IMR-90 (cell line): Measurements from ENCODE around the gene BYSL. TPM values are rescaled to one million over a fixed set of nuclear protein-coding genes. Genes with fewer than 3 reads are reported as not detected.

Source experiments
- ATAC-seq: fragments of 200-7000 bp; cut with Tn5 transposase; 2 replicates; pipeline ENCODE4 v1.9.1; 2020; ENCODE audit warnings: low read depth, mild to moderate bottlenecking, moderate library complexity
- BruUV-seq: library from RNA; stranded (reverse); fragments of 400-500 nt; replicated peaks from 2 replicates; lab custom pipeline; 2021; lab: Mats Ljungman, UMichigan
- CTCF ChIA-PET: fragments of 300-600 bp; formaldehyde crosslinking; extraction: SDS; loops from one replicate; lab custom pipeline; 2021; ENCODE audit warnings: antibody characterized with exemption; lab: Yijun Ruan, JAX
- POLR2A ChIA-PET: fragments of 300-600 bp; sonication (Branson Sonifier 250); formaldehyde crosslinking; loops from one replicate; lab custom pipeline; 2022; ENCODE audit warnings: antibody characterized with exemption; ENCODE audit not compliant: unreplicated experiment; lab: Charles Lee
- DNase-seq: peaks from one replicate; pipeline ENCODE4 v3.0.0; 2013
- H2AFZ ChIP-seq: replicated peaks from 2 replicates; pipeline ENCODE3; 2013; ENCODE audit warnings: low read length, mild to moderate bottlenecking; ENCODE audit not compliant: poor library complexity
- H2AK5ac ChIP-seq: 2 replicates; pipeline ENCODE4 v1.6.1; 2013; ENCODE audit warnings: low read depth, low read length, inconsistent platforms
- H2AK9ac ChIP-seq: replicated peaks from 2 replicates; pipeline ENCODE3; 2013; ENCODE audit warnings: mild to moderate bottlenecking, low read depth, low read length, moderate library complexity; ENCODE audit not compliant: poor library complexity
- H2BK120ac ChIP-seq: 2 replicates; pipeline ENCODE4 v1.6.1; 2013; ENCODE audit warnings: low read depth, low read length, inconsistent platforms
- H2BK15ac ChIP-seq: 3 replicates; pipeline ENCODE4 v1.6.1; 2013; ENCODE audit warnings: low read depth, low read length, inconsistent platforms
- H2BK20ac ChIP-seq: 2 replicates; pipeline ENCODE4 v1.6.1; 2013; ENCODE audit warnings: low read depth, mild to moderate bottlenecking, inconsistent platforms, low read length, moderate library complexity
- H2BK5ac ChIP-seq: 2 replicates; pipeline ENCODE4 v1.6.1; 2013; ENCODE audit warnings: mild to moderate bottlenecking, low read depth, low read length, inconsistent platforms; ENCODE audit not compliant: poor library complexity, severe bottlenecking
- H3K14ac ChIP-seq: replicated peaks from 2 replicates; pipeline ENCODE4 v1.6.1; 2013; ENCODE audit warnings: low read depth, low read length, inconsistent platforms
- H3K18ac ChIP-seq: 2 replicates; pipeline ENCODE4 v1.6.1; 2013; ENCODE audit warnings: low read depth, low read length, control low read depth
- H3K23ac ChIP-seq: 2 replicates; pipeline ENCODE4 v1.6.1; 2013; ENCODE audit warnings: low read depth, low read length, inconsistent platforms
- H3K27ac ChIP-seq: 2 replicates; pipeline ENCODE4 v1.5.1; 2013; ENCODE audit warnings: mild to moderate bottlenecking, control low read depth, low read length; ENCODE audit not compliant: insufficient read depth
- H3K27me3 ChIP-seq: 2 replicates; pipeline ENCODE4 v1.6.1; 2013; ENCODE audit warnings: low read length; ENCODE audit not compliant: control insufficient read depth, insufficient read depth
- H3K36me3 ChIP-seq: 2 replicates; pipeline ENCODE4 v1.6.1; 2013; ENCODE audit warnings: low read length, mixed read lengths; ENCODE audit not compliant: control insufficient read depth, insufficient read depth
- H3K4ac ChIP-seq: 2 replicates; pipeline ENCODE4 v1.6.1; 2013; ENCODE audit warnings: low read depth, low read length, inconsistent platforms
- H3K4me1 ChIP-seq: 2 replicates; pipeline ENCODE4 v1.6.1; 2013; ENCODE audit warnings: low read length, mixed read lengths; ENCODE audit not compliant: control insufficient read depth, insufficient read depth
- H3K4me2 ChIP-seq: 2 replicates; pipeline ENCODE4 v1.6.1; 2013; ENCODE audit warnings: low read depth, mild to moderate bottlenecking, control low read depth, low read length, moderate library complexity
- H3K4me3 ChIP-seq: 2 replicates; pipeline ENCODE4 v1.5.1; 2013; ENCODE audit warnings: low read depth, mild to moderate bottlenecking, control low read depth, low read length, moderate library complexity; ENCODE audit not compliant: insufficient read depth
- H3K56ac ChIP-seq: 2 replicates; pipeline ENCODE4 v1.6.1; 2013; ENCODE audit warnings: low read length, inconsistent platforms; ENCODE audit not compliant: insufficient read depth; ENCODE audit errors: extremely low read depth
- H3K79me1 ChIP-seq, 2 experiments: 2 replicates each; pipeline ENCODE4 v1.6.1; 2013; ENCODE audit warnings: low read length in 2 of 2, inconsistent platforms in 1 of 2, low read depth in 1 of 2
- H3K9ac ChIP-seq: 2 replicates; pipeline ENCODE4 v1.6.1; 2013; ENCODE audit warnings: low read depth, low read length, control low read depth
- H3K9me1 ChIP-seq: 2 replicates; pipeline ENCODE4 v1.6.1; 2013; ENCODE audit warnings: low read length, inconsistent platforms; ENCODE audit not compliant: insufficient read depth
- H3K9me3 ChIP-seq: 2 replicates; pipeline ENCODE4 v1.6.1; 2013; ENCODE audit warnings: low read length; ENCODE audit not compliant: control insufficient read depth, insufficient read depth
- H4K20me1 ChIP-seq: 2 replicates; pipeline ENCODE4 v1.6.1; 2013; ENCODE audit warnings: low read length, inconsistent platforms; ENCODE audit not compliant: insufficient read depth
- H4K5ac ChIP-seq: 2 replicates; pipeline ENCODE4 v1.6.1; 2013; ENCODE audit warnings: mild to moderate bottlenecking, low read depth, low read length, control low read depth
- H4K8ac ChIP-seq, 2 experiments: 2 replicates each; pipeline ENCODE4 v1.6.1; 2013; ENCODE audit warnings: low read depth in 2 of 2, low read length in 2 of 2, control low read depth in 1 of 2, inconsistent platforms in 1 of 2
- H4K91ac ChIP-seq: 2 replicates; pipeline ENCODE4 v1.6.1; 2013; ENCODE audit warnings: low read depth, low read length, inconsistent platforms; ENCODE audit not compliant: insufficient read depth
- CTCF ChIP-seq: conservative IDR thresholded peaks from 2 replicates; pipeline ENCODE4 v1.5.1; 2012; ENCODE audit warnings: mild to moderate bottlenecking, low read depth, low read length, improper control_type of control experiment
- FOS ChIP-seq: fragments of 150-350 bp; IDR thresholded peaks from 2 replicates; pipeline ENCODE4 v1.6.1; 2016; ENCODE audit warnings: low read depth, low read length
- MAFK ChIP-seq: IDR thresholded peaks from 2 replicates; pipeline ENCODE4 v1.6.1; 2012; ENCODE audit warnings: low read depth, low read length, improper control_type of control experiment
- NFE2L2 ChIP-seq: fragments of 150-350 bp; IDR thresholded peaks from 2 replicates; pipeline ENCODE4 v1.6.1; 2016; ENCODE audit warnings: low read depth, mild to moderate bottlenecking, low read length
- RCOR1 ChIP-seq: IDR thresholded peaks from 2 replicates; pipeline ENCODE4 v1.6.1; 2012; ENCODE audit warnings: mild to moderate bottlenecking, low read length, improper control_type of control experiment; ENCODE audit not compliant: insufficient replicate concordance
- RFX5 ChIP-seq: IDR thresholded peaks from 2 replicates; pipeline ENCODE4 v1.8.0; 2012; ENCODE audit warnings: low read depth, mild to moderate bottlenecking, low read length, moderate library complexity
- SMC3 ChIP-seq: fragments of 150-350 bp; IDR thresholded peaks from 2 replicates; pipeline ENCODE4 v1.6.1; 2016; ENCODE audit warnings: low read depth, mild to moderate bottlenecking, antibody characterized with exemption, low read length, moderate library complexity
- whole genome bisulfite sequencing, 2 experiments: methylation state at CpG; one replicate each; pipeline versions ENCODE4 v1.1.5 to v1.1.7; 2013; ENCODE audit warnings: missing lambda C conversion rate in 2 of 2; ENCODE audit not compliant: insufficient read length in 1 of 2; ENCODE audit errors: extremely low coverage in 2 of 2; 5-methylcytosine and 5-hydroxymethylcytosine counted together
- dilution Hi-C: fragments of 300-500 bp; cut with HindIII; formaldehyde crosslinking; loops from one replicate; pipeline ENCODE4 v1.14.3; 2018; ENCODE audit warnings: low sequenced_read_pairs; ENCODE audit not compliant: unreplicated experiment
- in situ Hi-C: fragments of 300-500 bp; cut with MboI; formaldehyde crosslinking; loops from 3 replicates; pipeline ENCODE4 v1.14.3; 2019; ENCODE audit warnings: low sequenced_read_pairs, inconsistent platforms, mixed read lengths
- intact Hi-C: fragments of 100-400 bp; cut with micrococcal nuclease; formaldehyde crosslinking; loops from 2 replicates; pipeline ENCODE4 v1.10.0; 2022
- polyA plus RNA-seq, 3 experiments: library from polyadenylated mRNA; depleted of rRNA; stranded (reverse); fragments of >200 nt; gene quantifications; 2 replicates each; pipeline ENCODE4 v1.2.3, GENCODE V29; 2012; ENCODE audit warnings: low replicate concordance in 1 of 3
- total RNA-seq: library from RNA; depleted of rRNA; stranded (reverse); fragments of >200 nt; gene quantifications from 2 replicates; pipeline ENCODE4 v1.2.3, GENCODE V29; 2012

Gene BYSL
- total and polyA plus RNA-seq, 2 of the 4 experiments (the other 2 are of a cell fraction): 26.7 to 36.3 TPM

GRCh38 chr6:41871691-41872090, 49.6 kb upstream of the BYSL start:
- Histone ChIP-seq H4K8ac (no peak overlapping the region), H2BK5ac (no peak overlapping the region), H3K36me3 (peaks cover 1% of the 10 kb centered on the region; the same call in 1 of the 2 replicates), H3K27ac (no peak overlapping the region), H3K9ac (no peak overlapping the region), H2AK5ac (no peak overlapping the region), H3K56ac (no peak overlapping the region), H2BK20ac (no peak overlapping the region), H3K14ac (no peak overlapping the region), H2BK120ac (no peak overlapping the region), H3K23ac (no peak overlapping the region), H3K4ac (no peak overlapping the region), H3K18ac (no peak overlapping the region), H3K9me3 (no peaks in the 10 kb centered on the region), H4K91ac (no peak overlapping the region), H3K79me1 (no peaks in the 10 kb centered on the region; a peak in 1 of 4 replicates), H2AFZ (no peak overlapping the region), H4K20me1 (no peaks in the 10 kb centered on the region), H2BK15ac (no peak overlapping the region), H3K9me1 (no peaks in the 10 kb centered on the region), H4K5ac (no peak overlapping the region), H3K27me3 (no peaks in the 10 kb centered on the region), H3K4me3 (no peak overlapping the region), H3K4me2 (no peak overlapping the region), H2AK9ac (no peak overlapping the region), H3K4me1 (no peaks in the 10 kb centered on the region)
- in situ Hi-C loops (no loop called here), dilution Hi-C loops (no loop called here), intact Hi-C loops (no loop called here)
- ATAC-seq (no peak), DNase-seq (no peak)
- CTCF ChIA-PET: no interaction called here
- POLR2A ChIA-PET: no interaction called here
- TF ChIP-seq FOS: no peak
- no peak for TF ChIP-seq RCOR1
- no peak for TF ChIP-seq NFE2L2
- no peak for TF ChIP-seq SMC3
- no peak for TF ChIP-seq RFX5
- TF ChIP-seq MAFK: no peak
- no peak for TF ChIP-seq CTCF
- no CpG with 5 or more reads among the region's 2 CpGs for WGBS, 2 experiments
- BruUV-seq: no TSS peak
